DMS 273 treated with DMSO at 0.1 percent for 48 hours (cell line): Measurements from ENCODE around the gene CSHL1.

Source experiments
- DNase-seq: peaks from one replicate; lab custom pipeline; 2025; lab: John Stamatoyannopoulos, UW

The CSHL1 gene

DNA sequence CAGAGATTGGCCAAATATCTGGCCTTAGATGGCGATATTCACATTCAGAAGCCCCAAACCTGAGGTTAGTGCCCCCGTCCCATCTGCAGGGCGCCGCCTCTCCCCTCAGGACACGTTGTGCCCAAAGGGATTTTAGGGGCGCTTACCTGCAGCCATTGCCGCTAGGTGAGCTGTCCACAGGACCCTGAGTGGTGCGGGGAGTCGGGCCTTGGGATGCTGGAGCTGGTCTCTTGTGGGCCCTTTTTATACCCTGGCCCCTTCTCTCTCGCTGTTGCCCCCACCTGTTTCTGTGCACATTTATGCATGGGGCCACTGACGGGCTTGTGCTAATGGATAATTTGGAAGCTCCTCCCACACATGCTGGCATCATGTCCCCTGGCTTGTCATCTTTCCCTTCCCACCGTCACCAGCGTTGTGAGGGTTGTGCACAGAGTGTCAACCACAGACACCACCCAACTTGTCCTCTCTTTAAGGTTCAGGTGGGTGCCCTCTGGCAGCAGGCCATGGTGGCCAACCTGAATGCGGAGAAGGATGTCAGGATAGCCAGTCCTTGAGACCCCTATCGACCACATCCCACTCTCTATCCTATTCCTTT lies at the start of gene CSHL1:
Gene CSHL1 (minus strand): TSS at position 218 of the 595 bp plus-strand sequence. CDS start 62 bp downstream, at position 156.
- DNase-seq = no peak

DNA sequence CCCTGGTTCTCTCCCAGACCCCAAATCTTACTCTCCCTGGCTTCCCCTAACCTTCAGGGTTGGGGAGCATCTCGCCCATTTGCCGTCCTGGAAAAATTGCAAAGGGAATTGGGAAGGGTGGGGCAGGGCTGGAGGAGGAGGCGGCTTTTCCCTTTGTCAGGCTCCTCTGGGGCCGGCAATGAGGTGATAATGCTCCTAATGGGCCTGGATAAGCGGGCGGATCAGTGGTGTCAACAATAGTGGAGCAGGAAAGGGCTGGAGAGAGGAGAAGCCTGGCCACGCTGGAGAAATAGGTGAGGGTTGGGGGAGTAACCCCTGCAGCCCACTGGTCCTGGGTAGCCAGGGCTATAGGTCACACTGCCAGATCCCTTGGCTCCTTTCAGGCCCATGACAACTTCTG lies 49.4 kb upstream of the CSHL1 start:
- no peak for DNase-seq

DNA sequence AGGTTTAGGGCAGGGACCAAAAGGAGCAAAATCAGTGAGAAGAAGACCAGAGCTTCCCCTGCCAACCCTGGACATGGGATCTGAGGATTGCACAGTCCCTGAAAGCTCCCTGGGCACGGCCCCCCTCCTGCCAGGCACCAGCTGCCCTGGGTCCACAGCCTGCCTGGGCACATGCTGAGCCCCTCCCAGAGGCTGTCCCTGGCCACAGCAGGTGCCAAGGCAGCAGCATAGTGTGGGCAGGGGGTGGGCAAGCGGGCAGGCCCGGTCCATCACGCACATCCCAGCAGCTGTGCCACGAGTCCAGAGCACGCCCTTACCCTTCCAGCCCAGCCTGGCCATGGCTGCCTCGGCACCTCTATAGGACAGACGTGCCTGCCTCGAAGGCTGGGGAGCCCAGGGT lies 48.9 kb upstream of the CSHL1 start:
- no peak for DNase-seq

GRCh38 chr17:63956296-63956920 lies 45.4 kb upstream of the CSHL1 start:
- no peak for DNase-seq

- no peak for DNase-seq
These were observed 44.7 kb upstream of the CSHL1 start for GRCh38 chr17:63955791-63956190.

- no peak for DNase-seq
These were observed 44.2 kb upstream of the CSHL1 start for GRCh38 chr17:63955232-63955631.

GRCh38 chr17:63954402-63955063 lies 43.5 kb upstream of the CSHL1 start:
- no peak for DNase-seq

DNA sequence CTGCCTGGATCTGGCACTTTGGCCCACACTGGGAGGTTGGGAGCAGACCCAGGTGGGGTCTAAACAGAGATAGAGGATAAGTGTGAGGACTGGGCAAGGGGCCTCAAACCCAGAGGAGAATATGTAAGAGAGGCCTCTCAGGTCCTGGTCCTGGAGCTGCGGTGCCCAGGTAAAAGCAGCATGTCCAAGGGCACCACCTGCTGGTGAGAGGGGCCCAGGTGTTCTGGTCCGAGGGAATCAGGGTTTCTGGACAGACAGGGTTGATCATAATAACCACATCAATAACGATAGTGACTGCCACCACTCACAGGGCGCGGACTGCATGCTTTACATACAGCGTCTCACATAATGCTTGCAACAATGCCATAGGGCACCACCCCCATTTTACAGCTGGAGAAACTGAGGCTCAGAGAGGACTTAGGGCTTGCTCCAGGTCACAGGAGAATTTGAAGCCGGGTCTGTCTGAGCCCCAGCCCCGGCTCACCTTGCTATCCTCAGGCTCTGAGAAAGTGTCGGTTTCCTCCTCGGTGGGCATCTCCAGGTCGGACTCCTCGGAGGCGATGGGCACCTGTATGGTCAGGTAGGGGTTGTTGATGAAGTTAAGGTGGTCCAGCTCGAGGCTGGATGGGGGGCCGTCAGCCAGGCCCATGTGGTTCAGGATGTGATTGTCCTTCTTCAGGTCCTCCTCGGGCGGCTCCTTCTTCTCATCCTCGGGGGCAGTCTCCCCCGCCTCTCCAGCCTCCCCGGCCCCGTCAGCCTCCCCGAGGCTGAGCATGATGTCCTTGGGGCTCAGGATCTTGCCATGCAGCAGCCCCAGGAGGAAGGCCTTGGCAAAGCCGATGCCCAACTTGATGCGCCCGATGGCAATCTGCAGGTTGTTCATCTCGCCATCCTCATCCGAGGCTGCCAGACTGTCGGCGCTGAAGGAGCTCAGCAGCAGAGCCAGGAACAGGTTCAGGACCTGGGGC lies 40.2 kb upstream of the CSHL1 start:
- no peak for DNase-seq

DNA sequence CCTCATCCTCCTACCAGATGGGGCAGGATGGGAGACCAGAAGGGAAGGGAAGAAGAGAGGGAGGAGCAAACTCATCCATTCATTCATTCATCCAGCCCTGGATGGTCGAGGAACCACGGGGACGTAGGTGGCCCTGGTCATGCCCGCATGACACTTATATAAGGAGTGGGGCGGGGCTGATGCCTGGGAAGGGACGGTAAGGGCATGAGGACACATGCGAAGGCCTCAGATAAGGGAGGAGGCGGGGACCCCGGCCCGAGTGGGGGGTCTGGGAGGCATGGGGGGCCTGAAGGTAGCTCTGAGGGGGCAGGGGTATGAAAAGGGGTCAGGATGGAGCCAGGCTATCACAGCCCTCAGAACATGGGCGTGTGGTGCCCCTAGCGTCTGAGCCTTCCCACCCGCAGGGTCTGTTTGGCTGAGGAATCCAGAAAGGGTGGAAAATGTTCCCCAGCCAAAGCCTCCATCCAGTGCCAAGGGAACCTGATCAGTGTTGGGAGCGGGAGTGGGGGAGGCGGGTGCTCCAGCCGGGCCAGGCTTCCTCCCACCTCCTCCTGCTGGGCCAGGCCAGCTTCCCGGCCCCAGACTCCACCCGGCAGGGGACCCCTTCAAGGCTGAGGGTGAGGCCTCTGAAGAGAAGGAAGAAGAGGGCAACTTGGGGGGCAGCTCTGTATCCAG lies 38.7 kb upstream of the CSHL1 start:
- DNase-seq = no peak

DNA sequence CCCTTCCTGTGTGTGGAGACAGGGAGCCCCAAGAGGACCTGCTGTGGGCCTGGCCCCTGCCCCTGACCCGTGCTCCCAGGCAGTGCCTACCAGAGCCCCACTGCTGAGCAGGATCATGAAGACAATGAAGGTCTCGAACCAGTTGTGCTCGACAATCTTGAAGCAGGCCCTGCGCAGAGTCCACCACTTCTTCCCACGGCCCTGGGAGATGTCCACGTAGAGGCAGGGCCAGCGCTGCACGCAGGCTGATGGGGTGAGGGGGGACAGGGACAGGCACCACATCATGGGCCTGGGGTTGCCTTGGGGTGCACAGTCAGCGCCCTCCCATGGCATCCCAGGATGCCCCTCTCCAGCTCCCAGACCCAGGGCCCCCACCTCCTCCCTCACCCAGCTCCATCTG lies 37.5 kb upstream of the CSHL1 start:
- no peak for DNase-seq

DNA sequence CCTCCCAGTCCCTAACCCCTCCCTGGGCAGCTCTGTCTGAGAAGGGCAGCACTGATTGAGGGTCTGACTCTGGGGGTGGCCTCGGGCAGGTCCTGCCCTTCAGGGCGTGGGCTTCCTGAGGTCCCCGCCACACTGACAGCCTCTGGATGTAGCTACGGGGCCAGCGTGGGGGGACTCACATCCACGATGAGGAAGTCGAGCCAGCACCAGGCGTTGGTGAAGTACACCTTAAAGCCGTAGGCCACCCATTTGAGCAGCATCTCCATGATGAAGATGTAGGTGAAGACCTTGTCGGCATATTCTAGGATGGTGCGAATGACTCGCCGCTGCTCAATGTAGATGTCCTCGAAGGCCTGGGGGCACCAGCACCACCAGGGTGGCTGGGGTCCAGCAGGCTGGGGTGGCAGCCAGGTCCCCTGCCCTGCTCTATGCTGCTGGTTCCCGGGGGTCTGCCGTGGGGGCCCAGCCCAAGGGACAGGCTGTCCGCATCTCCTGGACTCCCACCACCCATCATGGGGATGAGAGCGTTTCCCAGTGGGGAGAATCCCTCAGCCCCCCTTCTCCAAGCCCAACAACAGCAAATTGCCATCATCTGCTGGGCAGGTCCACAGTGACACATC lies 36.8 kb upstream of the CSHL1 start:
- DNase-seq = no peak

GRCh38 chr17:63946440-63947363 lies 35.6 kb upstream of the CSHL1 start:
- DNase-seq = no peak

DNA sequence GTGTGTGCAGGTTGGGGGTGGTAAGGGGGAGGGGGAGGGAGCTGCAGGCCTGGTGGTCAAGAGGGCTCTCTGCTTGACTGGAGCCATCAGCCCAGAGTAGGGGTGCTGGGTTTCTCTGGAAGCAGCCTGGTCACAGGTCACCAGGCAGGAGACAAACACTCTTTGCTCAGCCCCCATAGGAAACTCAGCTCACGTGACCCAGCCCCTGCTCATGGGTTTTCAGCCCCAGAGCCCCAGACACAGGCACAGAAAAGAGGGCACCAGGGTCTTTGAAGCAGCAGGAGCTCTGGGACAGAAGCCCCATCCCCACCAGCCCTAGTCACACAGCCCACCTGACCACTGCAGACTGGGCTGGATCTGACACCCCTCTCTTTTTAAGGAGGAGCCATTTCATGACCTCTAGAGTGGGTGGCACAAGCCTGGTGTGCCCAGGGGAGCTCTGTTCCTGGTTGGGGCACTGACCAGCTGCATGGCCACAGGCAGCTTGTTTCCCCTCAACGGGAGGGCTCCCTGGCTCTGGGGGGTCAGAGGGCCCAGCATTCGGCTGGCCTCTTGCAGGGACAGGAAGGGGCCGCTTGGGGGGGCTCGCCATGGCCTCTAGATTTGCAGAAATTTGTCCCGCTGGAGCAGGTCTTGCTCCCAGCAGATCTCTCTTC lies 34.9 kb upstream of the CSHL1 start:
- no peak for DNase-seq

GRCh38 chr17:63944736-63945499 lies 33.9 kb upstream of the CSHL1 start:
- DNase-seq = no peak

- DNase-seq = no peak
These were observed 32.7 kb upstream of the CSHL1 start for GRCh38 chr17:63943745-63944144.

DNA sequence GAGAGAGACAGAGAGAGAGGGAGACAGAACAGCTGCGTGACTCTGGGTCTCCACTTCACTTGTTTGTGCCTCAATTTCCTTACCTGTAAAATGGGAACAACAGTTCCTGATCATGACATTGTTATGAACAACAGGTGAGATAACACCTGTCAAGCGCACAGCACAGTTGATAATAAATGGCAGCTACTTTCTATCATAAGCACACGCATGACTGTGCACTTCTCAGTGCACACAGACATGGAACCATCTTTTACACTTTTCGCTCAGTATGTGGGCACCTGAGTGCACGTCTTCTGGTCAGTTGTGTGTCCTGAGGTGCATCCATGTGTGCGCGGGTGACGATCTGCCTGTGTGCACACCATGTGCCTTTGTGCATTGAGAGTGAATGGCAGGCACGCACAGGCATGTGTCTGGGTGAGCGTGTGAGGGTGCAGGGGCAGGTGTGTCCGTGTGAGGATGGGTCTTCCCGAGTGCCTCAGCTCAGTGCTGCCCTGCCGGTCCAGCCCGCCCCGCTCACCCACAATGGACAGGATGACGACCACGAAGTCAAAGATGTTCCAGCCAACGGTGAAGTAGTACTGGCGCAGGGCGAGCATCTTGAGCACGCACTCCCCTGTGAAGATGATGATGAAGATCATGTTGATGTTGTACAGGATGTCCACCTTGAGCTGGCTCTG lies 31.4 kb upstream of the CSHL1 start:
- no peak for DNase-seq

DNA sequence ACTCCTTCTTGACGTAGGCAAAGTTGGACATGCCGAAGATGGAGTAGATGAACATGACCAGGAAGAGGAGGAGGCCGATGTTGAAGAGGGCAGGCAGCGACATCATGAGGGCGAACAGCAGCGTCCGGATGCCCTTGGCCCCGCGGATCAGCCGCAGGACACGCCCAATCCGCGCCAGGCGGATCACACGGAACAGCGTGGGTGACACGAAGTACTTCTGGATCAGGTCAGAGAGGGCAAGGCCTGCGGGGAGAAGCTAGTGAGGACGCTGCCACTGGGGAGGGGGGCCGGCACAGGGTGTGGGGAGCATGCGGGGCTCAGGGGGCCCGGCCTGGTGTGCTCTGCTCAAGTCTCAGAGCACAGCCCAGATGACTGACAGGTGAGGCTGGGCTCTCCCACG lies 30.7 kb upstream of the CSHL1 start:
- no peak for DNase-seq

DNA sequence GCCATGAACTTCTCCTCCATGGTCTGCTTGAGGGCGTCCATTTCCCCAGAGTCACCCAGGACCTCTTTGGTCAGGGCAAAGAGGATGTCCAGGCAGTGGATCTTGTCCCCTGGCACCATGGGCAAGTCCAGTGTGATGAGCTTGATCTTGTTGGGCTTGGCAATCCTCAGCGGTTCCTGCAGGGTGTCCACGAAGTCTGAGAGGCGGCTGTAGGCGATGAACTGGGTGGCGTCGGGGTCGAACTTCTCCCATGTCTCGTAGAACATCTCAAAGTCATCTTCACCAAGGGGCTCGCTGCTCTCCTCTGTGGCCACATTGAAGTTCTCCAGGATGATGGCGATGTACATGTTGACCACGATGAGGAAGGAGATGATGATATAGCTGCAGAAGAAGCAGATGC lies 30.1 kb upstream of the CSHL1 start:
- no peak for DNase-seq
